Central memory CD4-positive, alpha-beta T cell (primary cell): ENCODE data around the gene SLC25A12.
"Not testable (repeated sequence)": the region's sequence is repeated elsewhere in the genome, so short reads cannot be mapped to it uniquely, and the experiment has no call there.

Experiments
- DNase-seq: peaks from one replicate; pipeline ENCODE4 v3.0.0; 2022

SLC25A12 gene

DNA sequence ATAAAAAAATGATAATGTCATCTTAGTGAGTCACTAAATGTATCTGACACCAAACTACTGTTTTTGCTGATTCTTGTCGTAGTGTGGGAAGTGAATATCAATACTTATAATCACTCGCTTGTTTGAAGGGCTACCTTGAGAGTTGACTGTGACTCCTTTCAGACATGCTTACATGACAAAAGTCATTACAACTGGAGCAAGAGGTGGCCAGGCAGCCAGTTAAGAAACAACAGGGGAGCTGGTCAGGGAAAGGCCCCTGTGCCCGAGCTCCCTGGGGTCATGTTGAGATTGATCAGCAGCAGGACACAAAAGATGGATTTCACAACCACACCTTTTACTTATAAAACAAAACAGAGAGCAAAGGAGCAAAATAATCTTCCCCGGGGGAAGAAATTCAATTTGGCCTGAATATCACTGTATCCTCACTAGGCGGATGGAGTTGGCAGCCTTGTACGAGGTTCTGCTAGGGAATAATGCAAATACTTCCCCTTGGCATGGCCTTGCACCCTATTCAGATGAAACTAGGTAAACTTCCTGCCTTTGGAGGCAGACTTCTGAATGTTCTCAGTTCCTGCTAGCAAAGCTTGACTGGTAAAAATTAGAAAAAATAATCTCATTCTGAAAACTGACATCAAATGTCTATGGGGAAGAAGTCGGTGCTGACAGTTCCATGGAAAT lies 105.6 kb downstream of the SLC25A12 start:
- DNase-seq = no peak

DNA sequence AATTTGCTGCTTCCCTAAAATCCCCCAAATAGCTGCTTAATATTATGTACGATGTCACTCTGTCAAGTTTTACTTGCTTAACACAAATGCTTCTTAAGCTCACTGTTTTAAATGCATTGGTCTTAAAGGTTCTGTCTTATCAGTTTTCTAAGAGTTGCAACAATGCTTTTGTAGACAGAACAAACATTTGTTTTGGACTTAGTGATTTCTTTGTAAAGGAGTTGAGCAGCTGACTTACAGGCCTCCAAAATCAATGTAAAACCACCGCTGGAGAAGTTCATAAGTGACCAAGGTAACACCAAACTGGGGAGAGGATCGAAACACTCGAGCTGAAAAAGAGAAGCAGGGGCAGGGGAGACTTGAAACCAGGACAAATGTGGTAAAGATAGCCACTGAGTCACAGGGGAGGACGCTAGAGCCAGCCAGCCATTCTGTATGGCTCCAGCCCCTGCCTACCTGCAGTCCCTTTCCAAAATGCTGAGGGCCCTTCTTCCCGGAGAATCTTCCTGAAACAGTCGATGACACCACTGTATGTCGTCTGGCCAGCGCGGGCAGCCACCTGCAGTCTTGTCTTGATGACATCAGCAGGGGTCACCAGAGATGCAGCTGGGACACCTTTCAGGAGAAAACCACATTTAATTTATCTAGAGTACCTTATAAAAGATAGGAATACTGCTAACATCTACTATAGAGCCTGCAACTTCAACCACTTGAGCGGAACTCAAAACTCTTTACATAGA lies 106.5 kb downstream of the SLC25A12 start:
- no peak for DNase-seq

DNA sequence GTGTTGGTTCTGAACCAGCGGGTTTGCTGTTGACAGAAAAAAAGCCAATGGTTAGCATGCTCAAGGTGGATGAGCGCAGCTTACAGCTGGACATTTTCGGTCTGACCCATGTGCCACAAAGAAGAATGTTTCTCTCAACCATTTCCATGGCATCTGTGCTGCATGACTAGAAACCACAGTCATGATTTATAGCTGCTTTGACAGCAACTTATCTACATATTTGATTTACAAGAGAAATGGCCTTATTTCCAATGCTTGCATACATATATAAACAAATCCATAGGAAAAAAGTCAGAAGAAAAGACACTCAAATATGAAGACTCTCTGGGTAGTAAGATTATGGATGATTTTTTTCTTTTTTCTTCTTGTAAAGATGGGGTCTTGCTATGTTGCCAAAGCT lies 108.6 kb downstream of the SLC25A12 start:
- DNase-seq = no peak

DNA sequence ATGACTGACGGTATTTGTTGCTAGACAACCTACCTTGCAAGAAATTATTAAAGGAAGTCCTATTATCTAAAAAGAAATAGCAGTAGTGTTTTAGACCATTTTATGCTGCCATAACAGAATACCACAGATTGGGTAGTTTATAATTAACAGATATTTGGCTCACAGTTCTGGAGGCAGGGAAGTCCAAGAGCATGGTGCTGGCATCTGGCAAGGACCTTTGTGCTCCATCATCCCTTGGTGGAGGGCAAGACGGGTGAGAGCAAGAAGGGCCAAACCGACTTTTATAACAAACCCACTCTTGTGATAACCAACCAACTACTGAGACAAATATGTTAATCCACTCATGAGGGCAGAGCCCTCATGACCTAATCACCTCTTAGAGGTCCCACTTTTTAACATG lies 115.5 kb downstream of the SLC25A12 start:
- DNase-seq = no peak

DNA sequence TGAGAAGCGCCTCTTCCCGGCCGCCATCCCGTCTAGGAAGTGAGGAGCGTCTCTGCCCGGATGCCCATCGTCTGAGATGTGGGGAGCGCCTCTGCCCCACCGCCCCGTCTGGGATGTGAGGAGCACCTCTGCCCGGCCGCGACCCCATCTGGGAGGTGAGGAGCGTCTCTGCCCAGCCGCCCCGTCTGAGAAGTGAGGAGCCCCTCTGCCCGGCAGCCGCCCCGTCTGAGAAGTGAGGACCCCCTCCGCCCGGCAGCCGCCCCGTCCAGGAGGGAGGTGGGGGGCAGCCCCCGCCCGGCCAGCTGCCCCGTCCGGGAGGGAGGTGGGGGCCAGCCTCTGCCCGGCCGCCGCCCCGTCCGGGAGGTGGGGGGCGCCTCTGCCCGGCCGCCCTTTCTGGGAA lies 119.5 kb downstream of the SLC25A12 start:
- DNase-seq = not testable (repeated sequence)

DNA sequence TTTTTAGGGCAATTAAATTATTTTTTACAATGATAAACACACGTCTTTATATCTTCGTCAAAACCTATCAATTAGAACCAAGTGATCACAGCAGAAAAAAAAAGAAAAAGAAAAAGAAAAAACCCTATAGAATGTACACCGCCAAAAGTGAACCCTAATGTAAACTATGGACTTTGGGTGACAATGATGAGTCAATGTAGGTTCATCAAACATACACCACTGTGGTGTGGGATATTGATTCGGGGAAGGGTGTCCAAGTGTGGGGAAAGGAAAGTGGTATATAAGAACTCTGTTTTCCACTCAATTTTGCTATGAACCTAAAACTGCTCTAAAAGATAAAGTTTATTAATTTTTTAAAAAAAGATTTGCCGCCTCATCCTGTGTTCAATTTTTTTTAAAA lies 121.7 kb downstream of the SLC25A12 start:
- no peak for DNase-seq

DNA sequence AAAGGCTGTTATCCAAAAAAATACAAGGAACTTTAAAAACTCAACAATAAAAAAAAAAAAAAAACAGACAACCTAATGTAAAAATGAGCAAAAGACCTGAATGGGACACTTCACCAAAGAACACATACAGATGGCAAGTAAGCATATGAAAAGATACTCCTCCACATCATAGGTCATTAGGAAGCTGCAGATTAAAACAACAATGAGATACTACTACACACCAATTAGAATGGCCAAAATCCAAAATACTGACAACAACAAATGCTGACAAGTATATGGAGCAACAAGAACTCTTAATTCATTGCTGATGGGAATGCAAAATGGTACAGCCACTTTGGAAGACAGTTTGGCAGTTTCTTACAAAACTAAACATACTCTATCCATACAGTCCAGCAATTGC lies 122.6 kb downstream of the SLC25A12 start:
- DNase-seq = no peak

DNA sequence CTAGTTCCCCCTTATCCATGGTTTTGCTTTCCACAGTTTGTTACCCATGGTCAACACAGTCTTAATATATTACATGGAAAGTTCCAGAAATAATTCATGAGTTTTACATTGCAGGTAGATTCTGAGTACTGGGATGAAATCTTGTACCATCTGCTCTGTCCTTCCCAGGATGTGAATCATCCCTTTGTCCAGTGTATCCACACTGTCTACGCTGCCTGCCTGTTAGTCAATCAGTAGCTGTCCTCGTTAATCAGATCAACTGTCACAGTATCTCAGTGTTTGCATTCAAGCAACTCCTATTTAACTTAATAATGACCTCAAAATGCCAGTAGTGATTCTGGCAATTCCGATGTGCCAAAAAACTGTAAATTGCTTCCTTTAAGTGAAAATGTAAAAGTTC lies 130.4 kb downstream of the SLC25A12 start:
- DNase-seq = no peak

DNA sequence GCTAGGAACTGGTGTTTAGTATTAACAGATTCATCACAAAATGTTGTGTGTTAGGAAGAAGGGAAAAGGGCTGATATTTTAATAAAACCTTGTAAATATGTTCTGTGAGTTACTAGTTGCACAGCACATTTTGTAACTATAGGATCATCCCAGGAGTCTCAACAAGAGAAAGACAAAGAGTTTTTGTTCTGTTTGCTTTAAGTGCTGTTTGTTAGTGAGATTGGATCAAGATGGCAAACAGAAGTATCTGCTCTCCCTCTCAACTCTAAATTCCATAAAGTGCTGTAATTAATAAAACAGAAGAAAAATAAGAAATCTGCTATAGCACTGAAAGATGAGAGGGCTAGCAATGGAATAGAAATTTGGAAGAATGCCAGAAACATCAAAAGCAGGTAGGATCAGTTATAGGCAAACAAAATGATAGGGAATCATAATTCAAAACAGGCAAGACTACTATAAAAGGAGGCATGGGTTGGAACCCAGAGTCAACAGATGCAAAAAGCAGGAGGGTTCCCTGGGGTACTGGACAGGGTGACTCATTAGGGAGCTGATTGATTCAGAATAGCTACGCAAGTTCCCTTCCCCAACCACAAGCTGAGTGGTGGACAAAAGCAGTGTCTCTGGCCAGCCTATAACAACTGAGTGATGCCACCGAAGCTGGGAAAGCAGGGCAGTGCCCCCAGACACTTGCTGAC lies 131.0 kb downstream of the SLC25A12 start:
- DNase-seq = no peak

DNA sequence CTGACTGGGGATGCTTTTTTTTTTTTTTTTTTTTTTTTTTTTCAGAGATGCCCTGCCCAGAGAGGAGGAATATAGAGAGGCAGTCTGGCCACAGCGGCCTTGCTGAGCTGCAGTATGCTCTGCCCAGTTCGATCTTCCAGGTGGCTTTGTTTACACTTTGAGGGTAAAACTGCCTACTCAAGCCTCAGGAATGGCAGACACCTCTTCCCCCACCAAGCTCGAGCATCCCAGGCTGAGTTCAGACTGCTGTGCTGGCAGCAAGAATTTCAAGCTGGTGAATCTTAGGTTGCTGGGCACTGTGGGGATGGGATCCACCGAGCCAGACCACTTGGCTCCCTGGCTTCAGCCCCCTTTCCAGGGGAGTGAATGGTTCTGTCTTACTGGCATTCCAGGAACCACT lies 132.9 kb downstream of the SLC25A12 start:
- DNase-seq = not testable (repeated sequence)

DNA sequence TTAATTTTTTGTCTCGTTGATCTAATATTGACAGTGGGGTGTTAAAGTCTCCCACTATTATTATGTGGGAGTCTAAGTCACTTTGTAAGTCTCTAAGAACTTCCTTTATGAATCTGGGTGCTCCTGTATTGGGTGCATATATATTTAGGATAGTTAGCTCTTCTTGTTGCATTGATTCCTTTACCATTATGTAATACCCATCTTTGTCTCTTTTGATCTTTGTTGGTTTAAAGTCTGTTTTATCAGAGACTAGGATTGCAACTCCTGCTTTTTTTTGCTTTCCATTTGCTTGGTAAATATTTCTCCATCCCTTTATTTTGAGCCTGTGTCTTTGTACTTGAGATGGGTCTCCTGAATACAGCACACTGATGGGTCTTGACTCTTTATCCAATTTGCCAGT lies 135.3 kb downstream of the SLC25A12 start:
- DNase-seq = not testable (repeated sequence)

DNA sequence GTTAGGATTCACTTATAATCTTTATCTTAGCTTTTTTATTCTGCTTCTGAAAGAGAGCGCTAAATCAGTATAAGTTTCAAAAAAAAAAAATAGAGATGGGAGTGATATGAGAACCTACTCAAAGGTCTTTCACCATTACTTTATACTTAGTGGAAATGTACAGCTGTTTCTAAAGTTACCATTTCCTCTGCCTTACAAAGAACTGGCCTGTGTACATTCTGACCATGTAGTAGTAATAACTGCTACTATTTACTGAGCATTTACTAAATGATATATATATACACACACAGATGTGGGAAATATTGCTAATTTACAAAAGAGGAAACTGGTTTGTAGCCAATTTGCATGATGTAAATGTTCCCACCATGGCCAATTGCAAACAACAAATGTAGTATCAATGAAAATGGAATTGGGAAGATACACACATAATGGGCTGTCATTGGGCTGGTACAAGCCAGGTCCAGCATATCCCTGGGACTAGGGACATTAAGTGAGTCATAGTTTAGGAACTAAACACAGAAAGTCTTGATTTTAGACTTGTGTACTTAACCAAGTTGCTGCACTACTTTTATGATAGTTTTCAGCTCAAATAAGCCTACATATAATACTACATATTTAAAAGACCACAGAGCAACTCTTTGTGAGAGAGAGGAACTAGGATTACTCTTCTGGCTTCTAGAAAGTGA lies 139.6 kb downstream of the SLC25A12 start:
- no peak for DNase-seq

DNA sequence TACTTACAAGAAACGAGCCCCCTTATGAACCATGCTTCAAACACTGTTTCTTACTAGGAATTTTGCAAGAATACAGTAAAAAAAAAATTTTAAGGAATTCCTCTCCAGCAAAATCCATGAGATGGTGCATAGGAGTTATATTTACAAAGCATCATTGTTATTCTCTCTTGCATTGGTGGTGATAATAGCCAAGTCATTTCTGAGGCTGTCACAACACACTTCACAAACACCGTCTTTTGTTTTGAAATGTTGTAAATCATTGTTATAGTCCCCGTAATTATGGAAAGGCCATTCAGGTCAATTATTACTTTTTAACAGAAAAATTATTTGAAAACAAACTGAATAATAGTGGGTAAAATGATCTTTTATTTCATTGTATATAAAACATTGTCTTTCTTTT lies 146.7 kb downstream of the SLC25A12 start:
- DNase-seq = no peak

DNA sequence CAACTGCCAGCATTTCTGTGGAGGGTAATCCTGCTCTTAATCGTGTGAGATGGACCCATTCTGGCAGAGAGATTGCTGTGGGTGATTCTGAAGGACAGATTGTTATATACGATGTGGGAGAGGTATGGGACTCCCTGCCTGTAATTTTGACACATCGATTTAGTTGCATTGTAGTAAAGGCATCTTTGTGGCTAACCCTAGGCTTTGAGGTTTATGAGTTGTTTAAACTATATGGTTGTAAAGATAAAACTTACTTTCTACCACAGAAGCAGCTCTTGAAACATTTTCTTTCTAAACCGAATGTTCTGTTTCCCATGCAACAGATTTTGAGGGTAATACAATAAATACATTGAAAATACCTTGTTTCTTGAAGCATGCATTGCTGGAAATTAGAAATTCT lies 148.2 kb downstream of the SLC25A12 start:
- no peak for DNase-seq

DNA sequence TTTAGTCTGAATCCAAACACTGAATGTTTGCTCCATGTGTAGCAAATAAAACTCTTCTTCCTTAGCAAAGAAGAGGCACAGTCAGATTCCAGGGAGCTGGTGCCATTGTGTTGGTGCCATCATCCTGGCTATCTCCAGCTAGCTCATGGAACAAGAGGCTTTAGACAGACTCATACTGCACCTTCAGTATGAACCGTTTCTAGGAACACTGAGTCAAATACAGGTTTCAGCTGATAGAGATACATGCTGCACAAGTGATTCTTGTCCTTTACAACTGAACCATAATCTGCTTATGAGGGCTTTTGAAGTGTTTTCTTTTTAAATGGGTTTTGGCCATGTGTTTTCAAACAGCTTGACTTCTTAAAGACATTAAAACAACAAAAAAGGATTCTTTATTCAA lies 148.9 kb downstream of the SLC25A12 start:
- DNase-seq = no peak

DNA sequence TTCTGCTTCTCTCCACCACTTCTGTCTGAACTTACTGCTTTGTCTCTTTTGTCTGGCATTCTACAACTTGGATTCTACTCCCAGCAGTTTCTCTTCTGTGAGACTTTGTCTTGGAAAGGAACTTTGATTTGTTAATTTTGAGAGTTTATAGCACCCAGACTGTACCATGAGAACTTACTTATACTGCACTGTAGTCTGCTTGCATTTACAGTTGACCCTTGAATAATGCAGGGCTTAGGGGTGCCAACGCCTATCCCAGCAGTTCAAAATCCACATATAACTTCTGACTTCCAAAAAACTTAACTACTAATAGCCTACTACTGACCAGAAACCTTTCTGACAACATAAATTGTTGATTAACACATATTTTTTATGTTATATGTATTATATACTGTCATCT lies 151.3 kb downstream of the SLC25A12 start:
- DNase-seq = no peak

DNA sequence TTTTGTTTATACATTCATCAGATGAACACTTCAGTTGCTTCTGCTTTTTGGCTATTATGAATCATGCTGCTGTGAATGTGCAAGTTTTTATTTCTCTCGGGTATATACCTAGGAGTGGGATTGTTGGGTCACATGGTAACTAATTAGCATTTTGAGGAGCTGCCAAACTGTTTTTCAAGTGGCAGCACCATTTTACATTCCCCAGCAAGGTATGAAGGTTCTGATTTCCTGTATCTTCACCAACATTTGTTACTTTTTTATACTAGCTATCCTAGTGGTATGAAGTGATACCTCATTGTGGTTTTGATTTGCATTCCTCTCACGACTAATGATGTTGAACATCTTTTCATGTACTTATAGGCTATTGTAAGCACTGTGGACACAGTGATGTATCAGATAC lies 152.9 kb downstream of the SLC25A12 start:
- no peak for DNase-seq

DNA sequence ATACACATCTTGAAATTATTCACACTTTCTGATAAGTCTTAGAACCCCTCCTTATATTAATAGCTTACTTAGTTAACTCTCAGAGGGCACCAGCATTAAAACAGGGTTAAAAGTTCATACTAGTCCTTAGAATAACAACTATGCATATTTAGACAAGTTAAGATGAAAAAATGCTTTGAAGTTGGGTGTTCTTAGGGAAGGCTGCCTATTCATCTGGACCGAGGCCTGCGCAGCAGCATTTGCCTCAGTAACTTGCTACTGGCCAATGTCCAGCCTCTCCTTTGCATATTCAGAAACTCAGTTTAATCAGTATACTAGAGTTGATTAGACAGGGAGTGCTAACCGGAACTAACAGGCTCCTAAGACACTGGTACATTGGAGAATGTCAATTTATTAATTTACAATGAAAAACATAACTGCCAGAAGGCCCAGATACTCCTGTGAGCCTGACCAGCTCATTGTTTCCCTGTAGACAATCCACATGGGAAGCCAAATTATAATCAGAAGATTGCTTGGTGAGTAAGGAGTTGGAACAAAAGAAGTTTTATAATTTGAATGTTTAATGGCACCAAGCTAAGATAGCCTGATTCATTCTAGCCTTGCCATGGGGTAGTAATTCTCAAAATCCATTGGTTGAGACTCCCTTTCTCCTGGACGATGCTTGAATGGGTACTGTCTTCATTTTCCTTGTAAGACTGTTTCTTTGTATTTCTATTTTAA lies 157.9 kb downstream of the SLC25A12 start:
- no peak for DNase-seq
